OCI-M1 (cell line): ENCODE results near the gene PRDM5.
A peak's percentile ranks its signal among the peaks of the same experiment; 100 is the strongest.

Experiments used
- DNase-seq: peaks from one replicate; lab custom pipeline; 2025; lab: John Stamatoyannopoulos, UW

PRDM5 gene

DNA sequence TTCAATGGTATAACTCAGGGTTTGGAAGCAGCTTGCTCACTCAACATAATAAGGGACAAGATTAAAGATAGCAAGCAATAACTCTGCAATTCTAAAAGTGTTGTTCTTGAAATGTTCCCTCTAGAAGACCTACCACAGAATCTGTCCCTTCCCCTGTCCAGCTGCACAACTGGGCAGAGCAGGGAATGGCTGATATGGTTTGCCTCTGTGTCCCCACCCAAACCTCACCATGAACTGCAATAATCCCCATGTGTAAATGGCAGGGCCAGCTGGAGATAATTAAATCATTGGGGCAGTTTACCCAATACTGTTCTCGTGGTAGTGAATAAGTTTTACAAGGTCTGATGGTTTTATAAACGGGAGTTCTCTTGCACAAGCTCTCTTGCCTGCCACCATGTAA, 19.1 kb downstream of the PRDM5 start:
- no peak for DNase-seq

GRCh38 chr4:120902925-120903324, 19.6 kb downstream of the PRDM5 start:
- DNase-seq: no peak

DNA sequence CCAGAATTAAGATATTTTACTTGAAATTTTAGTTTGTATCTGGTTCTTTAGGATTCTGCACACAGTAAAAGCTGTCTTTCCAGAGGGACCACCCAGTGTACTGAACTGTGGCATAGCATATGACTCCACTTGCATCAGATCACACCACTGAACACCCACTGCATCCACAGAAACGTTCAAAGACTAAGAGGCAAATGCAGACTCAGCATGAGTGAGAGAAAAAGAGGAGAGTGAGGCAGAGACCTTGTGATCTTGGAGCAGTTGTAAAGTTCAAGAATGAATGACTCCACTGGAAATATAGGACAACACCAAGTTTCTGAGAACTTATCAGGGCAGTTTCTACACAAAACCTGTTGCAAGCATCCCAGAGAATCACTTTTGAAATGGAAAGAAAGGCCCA, 20.8 kb downstream of the PRDM5 start:
- DNase-seq: no peak

GRCh38 chr4:120897981-120898719, 24.4 kb downstream of the PRDM5 start:
- no peak for DNase-seq

DNA sequence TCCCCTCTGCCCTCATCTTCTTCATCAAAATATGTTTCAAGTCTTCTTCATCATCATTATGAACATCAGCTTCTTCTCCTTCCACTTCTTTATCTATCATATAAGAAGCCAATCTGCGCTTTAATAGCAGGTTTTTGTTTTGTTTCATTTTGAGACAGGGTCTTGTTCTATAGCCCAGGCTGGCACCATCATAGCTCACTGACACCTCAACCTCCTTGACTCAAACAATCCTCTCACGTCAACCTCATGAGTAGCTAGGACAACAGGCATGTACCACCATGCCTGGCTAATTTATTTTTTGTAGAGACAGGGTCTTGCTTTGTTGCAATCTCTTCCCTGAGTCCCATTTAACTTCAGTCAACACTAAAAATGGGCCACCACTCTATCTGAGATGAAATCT, 27.0 kb downstream of the PRDM5 start:
- DNase-seq: no peak

DNA sequence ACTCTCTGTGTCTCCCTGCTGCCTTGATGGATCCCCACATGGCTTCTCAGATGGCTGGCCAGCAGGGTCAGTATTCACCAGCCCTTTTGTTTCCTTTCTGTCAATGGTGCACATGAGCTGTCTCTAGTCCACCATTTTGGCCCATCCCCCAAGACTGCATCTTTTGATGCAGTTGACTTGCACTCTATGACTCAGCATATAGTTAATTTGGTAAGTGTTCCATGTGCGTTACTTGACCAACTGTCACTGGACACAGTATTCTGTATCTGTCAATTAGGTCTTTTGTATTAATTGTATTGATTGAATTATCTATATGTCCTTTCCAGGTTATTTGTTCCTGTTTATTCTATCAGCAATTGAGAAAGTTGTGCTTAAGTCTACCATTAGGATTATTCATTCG, 29.2 kb downstream of the PRDM5 start:
- DNase-seq: no peak

- DNase-seq: no peak
Measured at GRCh38 chr4:120886191-120886590, 36.3 kb downstream of the PRDM5 start.

GRCh38 chr4:120881846-120882245, 40.7 kb downstream of the PRDM5 start:
- DNase-seq: no peak

GRCh38 chr4:120881351-120881750, 41.2 kb downstream of the PRDM5 start:
- DNase-seq: no peak

DNA sequence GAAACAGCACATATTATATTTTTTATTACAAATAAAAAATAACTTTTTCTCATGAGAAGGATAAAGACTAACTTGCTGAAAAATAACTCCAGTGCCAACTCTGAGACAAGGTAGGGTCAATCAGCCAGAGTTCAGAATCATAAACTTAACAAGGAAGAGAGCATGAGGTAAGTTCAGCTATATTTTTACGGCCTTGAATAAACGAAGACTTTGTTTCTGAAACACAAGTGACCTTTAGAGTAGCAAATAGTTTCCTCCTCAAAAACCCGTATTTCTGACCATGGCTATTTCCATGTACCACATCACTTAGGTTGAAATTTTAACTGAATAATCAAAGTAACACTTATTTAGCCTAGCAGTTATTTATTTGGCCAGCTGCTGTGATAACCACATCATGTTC, 45.5 kb downstream of the PRDM5 start:
- DNase-seq: no peak

DNA sequence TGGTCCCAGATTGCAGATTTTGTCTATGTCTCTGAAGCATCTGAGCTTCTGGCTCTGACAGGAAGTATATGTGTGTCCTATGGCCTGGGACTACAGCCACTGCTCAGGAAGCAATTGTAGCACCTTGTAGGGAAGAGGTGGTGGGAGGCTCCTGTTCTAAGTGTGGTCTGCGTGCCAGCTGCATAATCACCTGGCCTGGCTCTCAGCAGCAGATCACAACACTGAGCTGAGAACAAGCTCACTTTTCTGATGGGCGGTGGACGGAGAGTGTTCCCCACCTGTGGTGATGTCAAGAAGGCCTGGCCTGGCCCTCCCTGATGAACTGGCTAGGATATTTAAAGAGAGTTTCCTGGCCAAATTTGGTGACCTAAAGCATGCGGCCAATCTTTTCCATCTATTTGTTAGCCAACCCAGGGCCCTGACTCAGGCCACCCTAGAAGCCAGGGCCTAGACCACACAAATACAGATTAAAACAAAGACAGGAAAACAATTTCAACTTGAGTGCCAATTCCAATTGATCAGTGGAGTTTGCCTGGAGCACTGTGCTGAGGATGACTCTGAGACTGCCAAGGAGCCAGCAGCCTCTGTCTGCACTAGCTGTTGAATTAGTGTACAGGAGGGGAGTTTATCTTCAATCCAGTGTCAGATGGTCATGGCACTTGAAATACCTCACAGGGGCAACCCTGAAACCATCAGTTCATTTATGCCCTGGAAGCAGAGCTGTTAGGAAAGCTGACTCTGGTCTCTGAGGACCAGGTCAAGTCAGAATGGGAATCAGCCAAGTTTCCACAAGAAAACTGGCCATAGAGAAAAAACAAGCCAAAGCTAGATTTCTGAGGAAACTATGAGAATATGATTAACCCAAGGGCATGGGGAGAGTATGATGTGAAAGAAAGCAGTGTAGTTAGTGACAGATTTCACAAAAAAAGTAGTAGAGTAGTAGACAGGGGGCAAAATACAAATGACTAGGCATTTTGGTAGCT, 47.4 kb downstream of the PRDM5 start:
- DNase-seq: no peak

GRCh38 chr4:120873554-120873953, 49.0 kb downstream of the PRDM5 start:
- peak; percentile 2 for DNase-seq

DNA sequence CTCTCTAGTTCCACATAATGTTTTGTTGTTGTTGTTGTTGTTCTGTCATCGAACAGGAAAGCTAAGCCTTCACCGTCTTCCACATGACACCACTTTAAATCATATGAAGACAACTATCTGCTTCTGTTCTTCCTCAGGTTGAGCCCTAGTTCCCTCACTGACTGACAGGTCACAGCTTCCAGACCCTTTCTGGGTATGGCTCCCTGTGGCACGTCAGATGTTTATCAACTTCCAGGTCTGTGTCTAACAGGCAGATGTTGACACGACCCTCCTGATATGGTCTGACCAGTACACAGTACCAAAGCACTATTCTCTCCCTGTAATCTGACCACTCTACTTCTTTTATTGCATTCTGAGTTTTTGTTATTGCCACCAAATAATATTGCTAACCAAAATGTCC, 51.4 kb downstream of the PRDM5 start:
- no peak for DNase-seq

- no peak for DNase-seq
Measured at GRCh38 chr4:120870279-120870673, 52.2 kb downstream of the PRDM5 start.

- DNase-seq: no peak
Measured at GRCh38 chr4:120869613-120870278, 52.8 kb downstream of the PRDM5 start.

DNA sequence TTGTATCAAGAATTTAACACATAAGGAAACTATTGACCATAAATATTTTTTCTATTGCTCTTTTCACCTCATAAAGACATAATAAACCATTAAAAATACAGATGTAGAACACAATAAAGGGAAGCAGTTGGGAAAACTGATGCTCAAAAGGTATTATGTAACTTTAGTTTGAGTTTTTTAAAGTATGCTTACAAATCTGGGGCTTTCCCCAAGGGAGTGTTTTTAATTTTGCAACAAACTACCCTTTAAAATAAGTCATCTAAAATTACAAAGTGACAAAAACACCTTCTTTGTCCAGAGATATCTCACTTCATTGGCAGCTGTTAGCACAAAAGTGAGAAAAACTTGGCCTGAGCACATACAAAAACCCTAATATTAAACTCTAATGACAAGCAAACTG, 55.0 kb downstream of the PRDM5 start:
- no peak for DNase-seq

DNA sequence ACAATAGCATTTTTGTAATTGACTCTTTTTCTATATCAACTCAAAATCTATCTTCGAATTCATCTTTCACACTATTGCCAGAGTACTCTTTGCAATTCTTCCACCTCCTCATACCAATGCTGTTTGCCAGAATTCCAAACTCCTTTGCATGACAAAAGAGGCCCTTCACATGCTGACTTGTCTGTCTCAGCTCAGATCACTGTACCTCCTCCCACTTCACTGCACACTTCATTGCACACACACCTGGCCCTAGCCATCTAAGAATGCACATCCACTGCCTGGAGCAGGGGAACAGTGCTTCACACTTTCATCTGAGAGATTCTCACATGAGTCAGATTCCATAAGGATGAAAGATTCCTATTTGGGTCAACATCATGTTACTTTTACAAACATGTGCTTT, 56.5 kb downstream of the PRDM5 start:
- DNase-seq: no peak

DNA sequence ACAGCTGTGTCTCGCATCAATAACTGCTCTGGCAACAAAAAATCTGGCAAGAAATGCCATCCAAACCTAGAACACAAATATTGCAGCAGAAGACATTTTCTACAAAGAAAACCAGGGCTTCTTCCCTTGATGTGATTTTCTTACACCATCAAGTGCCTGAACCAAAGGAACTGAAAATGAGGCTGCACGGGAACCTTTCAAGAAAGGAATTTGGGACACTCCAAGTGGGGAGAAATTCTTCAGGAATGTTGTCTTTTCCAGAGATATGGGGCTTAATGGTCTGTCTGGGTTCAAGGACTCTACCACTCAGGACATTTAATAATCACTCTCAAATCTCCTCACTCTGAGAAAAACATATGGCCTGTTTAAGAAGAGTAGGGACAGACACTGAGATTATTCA, 57.6 kb downstream of the PRDM5 start:
- no peak for DNase-seq

DNA sequence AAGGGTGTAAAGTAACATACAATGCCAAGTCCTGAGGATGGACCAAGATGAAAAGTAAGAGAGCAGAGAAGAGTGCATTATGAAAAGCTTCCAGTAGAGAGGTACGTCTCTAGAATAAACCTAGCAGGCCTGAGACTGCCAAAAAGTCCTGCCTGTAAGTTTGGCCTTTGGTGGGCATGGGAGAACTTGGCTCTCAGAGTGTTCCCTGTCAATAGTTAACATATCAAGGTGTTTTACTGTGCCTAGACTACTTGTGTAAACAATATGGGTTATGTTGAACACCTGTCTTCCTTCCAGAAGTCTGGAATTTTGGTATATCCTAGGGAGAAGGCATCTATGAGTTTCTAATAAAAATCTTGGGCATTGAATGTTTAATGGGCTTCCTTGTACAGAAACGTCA, 60.1 kb downstream of the PRDM5 start:
- DNase-seq: no peak

DNA sequence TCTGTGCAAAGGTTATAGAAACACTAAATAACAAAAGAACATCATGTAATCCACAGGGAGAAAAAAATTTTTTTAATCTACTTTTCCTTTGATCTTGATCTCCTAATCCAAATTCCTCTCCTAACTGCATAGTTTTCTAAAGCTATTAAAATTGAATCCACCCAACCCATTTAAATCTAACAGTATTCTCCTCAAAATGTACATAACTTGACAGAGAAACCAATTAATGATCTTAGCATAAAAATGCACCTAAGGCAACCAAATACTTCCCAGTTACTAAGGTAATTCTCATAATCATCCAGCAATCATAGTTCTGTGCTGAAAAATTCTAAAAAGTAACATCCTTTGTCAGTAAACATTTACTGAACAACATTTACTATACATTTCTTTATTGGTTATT, 60.7 kb downstream of the PRDM5 start:
- no peak for DNase-seq

DNA sequence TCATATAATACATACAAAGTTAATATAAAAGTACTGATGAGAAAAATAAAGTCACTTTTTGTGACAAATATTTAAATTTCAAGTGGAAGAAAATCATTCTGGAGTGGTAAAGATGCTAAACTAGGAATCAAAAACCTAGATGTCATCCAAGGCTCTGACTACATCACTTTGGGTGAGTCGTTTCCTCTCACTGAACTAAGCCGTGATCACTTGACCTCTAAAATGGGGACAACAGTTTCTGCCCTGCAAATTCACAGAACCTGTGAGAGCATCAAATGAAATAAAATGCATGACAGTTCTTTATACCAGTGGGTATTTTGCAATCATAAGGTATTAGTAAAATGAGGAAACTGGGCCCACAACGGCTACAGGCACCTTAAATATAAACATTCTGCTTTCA, 63.8 kb downstream of the PRDM5 start:
- DNase-seq: no peak

DNA sequence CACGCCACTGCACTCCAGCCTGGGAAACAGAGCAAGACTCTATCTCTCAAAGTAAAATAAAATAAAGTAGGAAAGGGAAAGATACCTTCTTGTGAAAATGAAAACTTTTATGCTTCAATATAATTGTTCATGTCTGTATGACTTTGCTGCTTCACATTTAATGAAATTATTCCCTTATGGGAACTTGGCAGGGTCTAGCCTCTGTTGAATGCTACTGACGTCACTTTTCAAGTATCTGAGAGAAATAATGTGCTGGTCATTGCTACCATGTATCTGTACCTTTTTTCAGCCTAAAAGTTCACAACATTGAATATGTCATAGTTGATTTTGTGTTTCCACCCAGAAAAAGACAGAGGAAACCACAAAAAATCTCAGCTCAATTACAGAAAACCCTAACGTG, 65.2 kb downstream of the PRDM5 start:
- no peak for DNase-seq

DNA sequence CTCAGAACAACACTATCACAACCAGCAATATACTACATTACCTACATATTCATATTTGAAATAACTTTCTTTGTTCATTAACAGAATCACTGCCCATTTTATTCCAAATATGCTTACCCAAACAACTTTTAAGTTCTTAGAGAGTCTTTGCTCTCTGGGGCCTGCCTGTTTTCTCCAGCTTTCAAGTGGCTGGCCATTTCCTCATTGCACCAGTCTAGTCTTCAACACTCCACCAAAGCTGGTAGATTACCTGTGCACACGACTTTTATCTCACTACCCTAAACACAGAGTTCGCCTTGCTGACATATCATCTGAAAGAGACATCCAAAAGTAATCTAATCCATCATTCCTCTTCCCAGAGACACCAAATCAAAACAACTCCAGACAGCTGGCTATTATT, 66.2 kb downstream of the PRDM5 start:
- no peak for DNase-seq
